Activated T-helper 2 cell treated with anti-CD3 and anti-CD28 coated beads, Interferon-gamma antibody, Interleukin-2, Interleukin-4, amounts not matched to agents 10 μg/mL and 5 μg/mL and 100 μg/mL, durations not matched to agents 14 hours and 24 hours and 36 hours (primary cell): ENCODE results near the gene CDCP2. TPM values are rescaled to one million over a fixed set of nuclear protein-coding genes. Genes with fewer than 3 reads are reported as not detected.
"Not testable (repeated sequence)": the region's sequence is repeated elsewhere in the genome, so short reads cannot be mapped to it uniquely, and the experiment has no call there.

Experiments used
- DNase-seq: peaks from one replicate; pipeline ENCODE4 v3.0.0; 2021; ENCODE audit warnings: low spot score
- H3K27ac Mint-ChIP-seq: one replicate; pipeline ENCODE4 v1.8.0; 2021; ENCODE audit warnings: mixed read lengths
- H3K27me3 Mint-ChIP-seq: one replicate; pipeline ENCODE4 v1.8.0; 2021; ENCODE audit warnings: low read depth, mixed read lengths
- H3K36me3 Mint-ChIP-seq: one replicate; pipeline ENCODE4 v1.8.0; 2021; ENCODE audit warnings: low read depth, mixed read lengths
- H3K4me1 Mint-ChIP-seq: one replicate; pipeline ENCODE4 v1.8.0; 2021; ENCODE audit warnings: low read depth, mixed read lengths
- H3K4me3 Mint-ChIP-seq: one replicate; pipeline ENCODE4 v1.8.0; 2021; ENCODE audit warnings: low read depth, mild to moderate bottlenecking, moderate library complexity, mixed read lengths
- H3K9me3 Mint-ChIP-seq: one replicate; pipeline ENCODE4 v1.8.0; 2021; ENCODE audit warnings: mixed read lengths
- intact Hi-C: fragments of 100-400 bp; cut with micrococcal nuclease; formaldehyde crosslinking; loops from one replicate; pipeline ENCODE4 v1.15.1; 2023
- total RNA-seq: library from RNA; stranded (reverse); gene quantifications from 2 replicates; pipeline ENCODE4 v1.2.3, GENCODE V29; 2022

The CDCP2 gene
- total RNA-seq, 1 donor from 2014 or later = not detected

- DNase-seq = no peak
- no peaks in the 10 kb centered on the region for H3K9me3 Mint-ChIP-seq
- H3K27ac Mint-ChIP-seq = no peak overlapping the region
- H3K36me3 Mint-ChIP-seq = no peaks in the 10 kb centered on the region
- no peaks in the 10 kb centered on the region for H3K4me1 Mint-ChIP-seq
- intact Hi-C loops = no loop called here
- H3K27me3 Mint-ChIP-seq = no peaks in the 10 kb centered on the region
- H3K4me3 Mint-ChIP-seq = no peak overlapping the region
These were observed 37.3 kb downstream of the CDCP2 start for GRCh38 chr1:54115520-54115919.

GRCh38 chr1:54114955-54115354 is 37.8 kb downstream of the CDCP2 start:
- H3K27me3 Mint-ChIP-seq = no peaks in the 10 kb centered on the region
- H3K36me3 Mint-ChIP-seq = no peaks in the 10 kb centered on the region
- intact Hi-C loops = no loop called here
- no peak for DNase-seq
- H3K27ac Mint-ChIP-seq = no peak overlapping the region
- H3K4me3 Mint-ChIP-seq = no peak overlapping the region
- no peaks in the 10 kb centered on the region for H3K9me3 Mint-ChIP-seq
- no peaks in the 10 kb centered on the region for H3K4me1 Mint-ChIP-seq

- no peak overlapping the region for H3K4me3 Mint-ChIP-seq
- intact Hi-C loops = no loop called here
- no peaks in the 10 kb centered on the region for H3K9me3 Mint-ChIP-seq
- H3K36me3 Mint-ChIP-seq = no peaks in the 10 kb centered on the region
- DNase-seq = no peak
- no peaks in the 10 kb centered on the region for H3K27me3 Mint-ChIP-seq
- H3K4me1 Mint-ChIP-seq = no peaks in the 10 kb centered on the region
- no peak overlapping the region for H3K27ac Mint-ChIP-seq
These were observed 38.8 kb downstream of the CDCP2 start for GRCh38 chr1:54114001-54114400.

GRCh38 chr1:54112705-54113368 is 40.0 kb downstream of the CDCP2 start:
- intact Hi-C loops = no loop called here
- Mint-ChIP-seq H3K9me3 (no peaks in the 10 kb centered on the region), H3K27me3 (no peaks in the 10 kb centered on the region), H3K4me3 (no peak overlapping the region), H3K27ac (no peak overlapping the region), H3K36me3 (no peaks in the 10 kb centered on the region), H3K4me1 (no peaks in the 10 kb centered on the region)
- no peak for DNase-seq

GRCh38 chr1:54112027-54112426 is 40.8 kb downstream of the CDCP2 start:
- Mint-ChIP-seq H3K9me3 (no peaks in the 10 kb centered on the region), H3K27ac (no peak overlapping the region), H3K4me3 (no peak overlapping the region), H3K4me1 (no peaks in the 10 kb centered on the region), H3K36me3 (no peaks in the 10 kb centered on the region), H3K27me3 (no peaks in the 10 kb centered on the region)
- DNase-seq = no peak
- intact Hi-C loops = no loop called here

- Mint-ChIP-seq H3K4me3 (no peak overlapping the region), H3K36me3 (no peaks in the 10 kb centered on the region), H3K27ac (no peak overlapping the region), H3K9me3 (no peaks in the 10 kb centered on the region), H3K27me3 (no peaks in the 10 kb centered on the region), H3K4me1 (no peaks in the 10 kb centered on the region)
- intact Hi-C loops = no loop called here
- no peak for DNase-seq
These were observed 41.2 kb downstream of the CDCP2 start for GRCh38 chr1:54111624-54112023.

GRCh38 chr1:54110996-54111395 is 41.8 kb downstream of the CDCP2 start:
- no peak overlapping the region for H3K4me3 Mint-ChIP-seq
- DNase-seq = no peak
- intact Hi-C loops = no loop called here
- H3K27ac Mint-ChIP-seq = no peak overlapping the region
- H3K36me3 Mint-ChIP-seq = no peaks in the 10 kb centered on the region
- no peaks in the 10 kb centered on the region for H3K27me3 Mint-ChIP-seq
- no peaks in the 10 kb centered on the region for H3K9me3 Mint-ChIP-seq
- no peaks in the 10 kb centered on the region for H3K4me1 Mint-ChIP-seq

GRCh38 chr1:54109129-54110090 is 43.4 kb downstream of the CDCP2 start:
- Mint-ChIP-seq H3K27me3 (no peaks in the 10 kb centered on the region), H3K36me3 (no peaks in the 10 kb centered on the region), H3K4me3 (no peak overlapping the region), H3K9me3 (no peaks in the 10 kb centered on the region), H3K4me1 (no peaks in the 10 kb centered on the region), H3K27ac (no peak overlapping the region)
- no peak for DNase-seq
- intact Hi-C loops = no loop called here

- no peaks in the 10 kb centered on the region for H3K9me3 Mint-ChIP-seq
- DNase-seq = no peak
- no peaks in the 10 kb centered on the region for H3K27me3 Mint-ChIP-seq
- H3K36me3 Mint-ChIP-seq = no peaks in the 10 kb centered on the region
- no peak overlapping the region for H3K27ac Mint-ChIP-seq
- H3K4me3 Mint-ChIP-seq = no peak overlapping the region
- intact Hi-C loops = no loop called here
- H3K4me1 Mint-ChIP-seq = no peaks in the 10 kb centered on the region
These were observed 44.6 kb downstream of the CDCP2 start for GRCh38 chr1:54108156-54108555.

- Mint-ChIP-seq H3K9me3 (no peaks in the 10 kb centered on the region), H3K4me1 (no peaks in the 10 kb centered on the region), H3K4me3 (no peak overlapping the region), H3K27ac (no peak overlapping the region), H3K36me3 (peaks cover 5% of the 10 kb centered on the region), H3K27me3 (no peaks in the 10 kb centered on the region)
- intact Hi-C loops = no loop called here
- DNase-seq = no peak
These were observed 45.7 kb downstream of the CDCP2 start for GRCh38 chr1:54107131-54107530.

- Mint-ChIP-seq H3K4me3 (no peak overlapping the region), H3K27ac (no peak overlapping the region), H3K9me3 (no peaks in the 10 kb centered on the region), H3K4me1 (no peaks in the 10 kb centered on the region), H3K36me3 (peaks cover 10% of the 10 kb centered on the region), H3K27me3 (no peaks in the 10 kb centered on the region)
- intact Hi-C loops = no loop called here
- no peak for DNase-seq
These were observed 47.0 kb downstream of the CDCP2 start for GRCh38 chr1:54105736-54106269.

GRCh38 chr1:54105080-54105479 is 47.7 kb downstream of the CDCP2 start:
- no peak for DNase-seq
- Mint-ChIP-seq H3K4me3 (no peak overlapping the region), H3K27ac (no peak overlapping the region), H3K27me3 (no peaks in the 10 kb centered on the region), H3K9me3 (no peaks in the 10 kb centered on the region), H3K4me1 (no peaks in the 10 kb centered on the region), H3K36me3 (peaks cover 15% of the 10 kb centered on the region)
- intact Hi-C loops = no loop called here

- peaks cover 15% of the 10 kb centered on the region for H3K36me3 Mint-ChIP-seq
- intact Hi-C loops, H3K4me3 Mint-ChIP-seq, H3K4me1 Mint-ChIP-seq, H3K27me3 Mint-ChIP-seq, H3K27ac Mint-ChIP-seq, H3K9me3 Mint-ChIP-seq, DNase-seq: not testable (repeated sequence)
These were observed 48.2 kb downstream of the CDCP2 start for GRCh38 chr1:54104613-54105012.
